H1 (cell line): Measurements from ENCODE around the gene PCED1B. TPM values are rescaled to one million over a fixed set of nuclear protein-coding genes. Genes with fewer than 3 reads are reported as not detected.

Source experiments
- CTCF ChIA-PET: fragments of 300-600 bp; sonication (Branson Sonifier 250); formaldehyde crosslinking; loops from one replicate; lab custom pipeline; 2021; ENCODE audit not compliant: partially characterized antibody; lab: Charles Lee
- POLR2A ChIA-PET: fragments of 300-600 bp; sonication (Branson Sonifier 250); formaldehyde crosslinking; loops from one replicate; lab custom pipeline; 2021; ENCODE audit warnings: inconsistent platforms; ENCODE audit not compliant: partially characterized antibody; lab: Charles Lee
- DNase-seq, 2 experiments: peaks; one replicate each; pipeline versions ENCODE4 v3.0.0 to v3.0.0-alpha.2; 2010 to 2022; ENCODE audit warnings: low spot score in 2 of 2, low read depth in 1 of 2, mixed read lengths in 1 of 2
- FAIRE-seq: peaks from 2 replicates; lab custom pipeline; 2011; peaks lifted over from hg19 to GRCh38; lab: Jason Lieb, UNC
- H2AFZ ChIP-seq: 2 replicates; pipeline ENCODE4 v1.8.1; 2012; ENCODE audit warnings: low read length, inconsistent platforms
- H2AK5ac ChIP-seq: 2 replicates; pipeline ENCODE4 v1.6.1; 2013; ENCODE audit warnings: low read depth, low read length
- H2BK120ac ChIP-seq: replicated peaks from 2 replicates; pipeline ENCODE3; 2013; ENCODE audit warnings: low read depth, low read length, inconsistent platforms
- H2BK12ac ChIP-seq: 2 replicates; pipeline ENCODE4 v1.6.1; 2013; ENCODE audit warnings: low read depth, low read length
- H2BK15ac ChIP-seq: 2 replicates; pipeline ENCODE4 v1.6.1; 2013; ENCODE audit warnings: low read length
- H2BK20ac ChIP-seq: 2 replicates; pipeline ENCODE4 v1.6.1; 2013; ENCODE audit warnings: low read length
- H2BK5ac ChIP-seq: 2 replicates; pipeline ENCODE4 v1.6.1; 2013; ENCODE audit warnings: low read depth, low read length
- H3K14ac ChIP-seq: 2 replicates; pipeline ENCODE4 v1.6.1; 2013; ENCODE audit warnings: inconsistent platforms; ENCODE audit not compliant: insufficient read length
- H3K18ac ChIP-seq: 2 replicates; pipeline ENCODE4 v1.6.1; 2013; ENCODE audit warnings: low read length; ENCODE audit errors: extremely low read depth
- H3K23ac ChIP-seq: 2 replicates; pipeline ENCODE4 v1.6.1; 2013; ENCODE audit warnings: inconsistent platforms; ENCODE audit not compliant: insufficient read length
- H3K23me2 ChIP-seq: 2 replicates; pipeline ENCODE4 v1.6.1; 2013; ENCODE audit warnings: low read depth, low read length
- H3K27ac ChIP-seq: 2 replicates; pipeline ENCODE4 v1.6.1; 2011; ENCODE audit warnings: low read depth, low read length, inconsistent platforms
- H3K27me3 ChIP-seq, 4 experiments: replicated peaks in 1 of 4; 1 replicate in 1 of 4; 2 replicates in 3 of 4; pipeline versions ENCODE4 v1.6.1 to v1.8.1; 2011 to 2013; ENCODE audit warnings: low read length in 3 of 4, mild to moderate bottlenecking in 3 of 4, inconsistent platforms in 2 of 4, mixed read lengths in 2 of 4, moderate library complexity in 1 of 4; ENCODE audit not compliant: control insufficient read depth in 3 of 4, insufficient read depth in 3 of 4; ENCODE audit errors: extremely low read depth in 1 of 4
- H3K36me3 ChIP-seq, 4 experiments: 2 replicates each; pipeline versions ENCODE4 v1.6.1 to v1.8.1; 2011 to 2013; ENCODE audit warnings: mild to moderate bottlenecking in 4 of 4, low read length in 3 of 4, moderate library complexity in 2 of 4, control low read depth in 1 of 4, inconsistent platforms in 1 of 4; ENCODE audit not compliant: insufficient read depth in 4 of 4, control insufficient read depth in 2 of 4
- H3K4ac ChIP-seq: replicated peaks from 2 replicates; pipeline ENCODE3; 2013; ENCODE audit warnings: low read length, low read depth, mixed read lengths, inconsistent platforms; ENCODE audit not compliant: insufficient read length
- H3K4me1 ChIP-seq, 4 experiments: replicated peaks in 1 of 4; 1 replicate in 1 of 4; 2 replicates in 3 of 4; pipeline versions ENCODE4 v1.6.1 to v1.8.1; 2011 to 2013; ENCODE audit warnings: low read length in 3 of 4, inconsistent platforms in 2 of 4, mixed read lengths in 1 of 4; ENCODE audit not compliant: insufficient read depth in 4 of 4, control insufficient read depth in 3 of 4
- H3K4me2 ChIP-seq, 2 experiments: 2 replicates each; pipeline versions ENCODE4 v1.6.1 to v1.8.1; 2011 to 2013; ENCODE audit warnings: low read depth in 2 of 2, low read length in 2 of 2, control low read depth in 1 of 2, inconsistent platforms in 1 of 2, mild to moderate bottlenecking in 1 of 2; ENCODE audit not compliant: insufficient read depth in 1 of 2
- H3K4me3 ChIP-seq, 4 experiments: fragments of 200-600, 300-600 bp in 1 of 4; sonication (generic), shearing (Covaris generic), sonication (Bioruptor Twin) in 1 of 4; 2 replicates each; pipeline versions ENCODE4 v1.5.1 to v1.8.1; 2011 to 2016; ENCODE audit warnings: low read length in 4 of 4, low read depth in 3 of 4, control low read depth in 2 of 4, inconsistent platforms in 2 of 4, mild to moderate bottlenecking in 2 of 4, mixed read lengths in 1 of 4, moderate library complexity in 1 of 4; ENCODE audit not compliant: insufficient read depth in 2 of 4; ENCODE audit errors: extremely low read depth in 1 of 4
- H3K56ac ChIP-seq: replicated peaks from 2 replicates; pipeline ENCODE3; 2013; ENCODE audit warnings: low read depth, mild to moderate bottlenecking, mixed read lengths, low read length, inconsistent platforms; ENCODE audit not compliant: insufficient read length
- H3K79me1 ChIP-seq: 2 replicates; pipeline ENCODE4 v1.6.1; 2013; ENCODE audit warnings: low read depth, low read length, control low read depth
- H3K79me2 ChIP-seq, 2 experiments: 2 replicates each; pipeline versions ENCODE4 v1.6.1 to v1.8.1; 2012 to 2013; ENCODE audit warnings: low read length in 2 of 2, mild to moderate bottlenecking in 2 of 2, inconsistent platforms in 1 of 2; ENCODE audit not compliant: insufficient read depth in 2 of 2, control insufficient read depth in 1 of 2
- H3K9ac ChIP-seq, 4 experiments: replicated peaks in 1 of 4; 1 replicate in 1 of 4; 2 replicates in 3 of 4; pipeline versions ENCODE4 v1.6.1 to v1.8.1; 2011 to 2013; ENCODE audit warnings: low read depth in 3 of 4, low read length in 3 of 4, control low read depth in 2 of 4, mild to moderate bottlenecking in 2 of 4, moderate library complexity in 2 of 4, inconsistent platforms in 1 of 4; ENCODE audit errors: extremely low read depth in 1 of 4
- H3K9me3 ChIP-seq, 2 experiments: 2 replicates each; pipeline versions ENCODE4 v1.6.1 to v1.8.1; 2012 to 2013; ENCODE audit warnings: mild to moderate bottlenecking in 2 of 2, moderate library complexity in 2 of 2, control low read depth in 1 of 2, inconsistent platforms in 1 of 2, low read depth in 1 of 2, low read length in 1 of 2, mixed read lengths in 1 of 2; ENCODE audit not compliant: insufficient read depth in 2 of 2
- H4K20me1 ChIP-seq, 2 experiments: replicated peaks in 1 of 2; 2 replicates each; pipeline versions ENCODE3 to v1.8.1; 2011 to 2013; ENCODE audit warnings: inconsistent platforms in 2 of 2, low read length in 2 of 2, mild to moderate bottlenecking in 1 of 2; ENCODE audit not compliant: insufficient read depth in 2 of 2, control insufficient read depth in 1 of 2
- H4K5ac ChIP-seq: 2 replicates; pipeline ENCODE4 v1.6.1; 2013; ENCODE audit warnings: low read length, low read depth, mixed read lengths, inconsistent platforms; ENCODE audit not compliant: insufficient read length
- H4K8ac ChIP-seq: 2 replicates; pipeline ENCODE4 v1.8.0; 2013; ENCODE audit warnings: mild to moderate bottlenecking, moderate library complexity, low read length, inconsistent platforms; ENCODE audit not compliant: insufficient read depth; ENCODE audit errors: extremely low read depth
- H4K91ac ChIP-seq: replicated peaks from 2 replicates; pipeline ENCODE3; 2013; ENCODE audit warnings: low read length, mixed read lengths, inconsistent platforms; ENCODE audit not compliant: insufficient read length
- CHD1 ChIP-seq: IDR thresholded peaks from 2 replicates; pipeline ENCODE4 v1.6.1; 2012; ENCODE audit warnings: low read depth, low read length, improper control_type of control experiment
- EP300 ChIP-seq, 2 experiments: IDR thresholded peaks; 1 replicate in 1 of 2; 2 replicates in 1 of 2; pipeline ENCODE4 v1.6.1; 2011 to 2012; ENCODE audit warnings: low read depth in 2 of 2, low read length in 2 of 2, mild to moderate bottlenecking in 2 of 2, borderline replicate concordance in 1 of 2, inconsistent platforms in 1 of 2, moderate library complexity in 1 of 2
- WGBS, 2 experiments: shearing (Covaris generic) in 1 of 2; methylation state at CpG; one replicate each; pipeline versions ENCODE4 v1.1.6 to v1.1.7; 2013 to 2015; ENCODE audit warnings: low lambda C conversion rate in 2 of 2, mixed read lengths in 2 of 2, inconsistent platforms in 1 of 2, low coverage in 1 of 2, missing lambda C conversion rate in 1 of 2; ENCODE audit not compliant: insufficient replicate concordance in 2 of 2, insufficient coverage in 1 of 2, insufficient read length in 1 of 2; ENCODE audit errors: extremely low coverage in 1 of 2, missing lambda C conversion rate in 1 of 2; 5-methylcytosine and 5-hydroxymethylcytosine counted together
- polyA plus RNA-seq, 7 experiments: library from polyadenylated mRNA; depleted of rRNA in 3 of 7; stranded (reverse) in 5 of 7; unstranded in 2 of 7; fragments of >200 nt in 5 of 7; fragments of 200-250 nt in 2 of 7; gene quantifications; 1 replicate in 5 of 7; 2 replicates in 1 of 7; 4 replicates in 1 of 7; pipeline versions ENCODE4 v1.2.1 to v1.2.3, GENCODE V29; 2011 to 2013; ENCODE audit warnings: missing spikeins in 2 of 7, mixed read lengths in 2 of 7
- total RNA-seq: library from RNA; stranded (reverse); fragmentation: NEBNext Ultra II Directional; extraction: Animal tissue kit (Norgen Biotek cat#: 25700); gene quantifications from 2 replicates; pipeline ENCODE4 v1.2.1, GENCODE V29; 2021

PCED1B gene
- total and polyA plus RNA-seq, 2 of the 8 experiments (the other 6 are each of a cell fraction or from before 2014, with no cell fraction given): 4.7 to 5.4 TPM

- H3K4me3 ChIP-seq: no peak overlapping the region
- no peak overlapping the region for H4K8ac ChIP-seq
- CTCF ChIA-PET: no interaction called here
- H4K5ac ChIP-seq: no peak overlapping the region
- no peak overlapping the region for H3K4ac ChIP-seq
- no peaks in the 10 kb centered on the region for H3K23me2 ChIP-seq
- H2BK120ac ChIP-seq: no peak overlapping the region
- H3K14ac ChIP-seq: no peak overlapping the region
- H3K4me1 ChIP-seq: no peaks in the 10 kb centered on the region
- H3K36me3 ChIP-seq: no peaks in the 10 kb centered on the region
- no peak overlapping the region for H3K4me2 ChIP-seq
- no peak overlapping the region for H2BK12ac ChIP-seq
- no peaks in the 10 kb centered on the region for H3K79me1 ChIP-seq
- POLR2A ChIA-PET: no interaction called here
- H2BK20ac ChIP-seq: no peak overlapping the region
- H3K18ac ChIP-seq: no peak overlapping the region
- no peak overlapping the region for H3K9ac ChIP-seq
- H3K56ac ChIP-seq: no peak overlapping the region
- 89% methylated on average over 2 of the region's 2 CpGs; no CpG with 5 or more reads in 1 of the 2 experiments for WGBS, 2 experiments
- no peak overlapping the region for H2BK5ac ChIP-seq
- DNase-seq (no peak), FAIRE-seq (no peak)
- H3K27ac ChIP-seq: no peak overlapping the region
- H3K27me3 ChIP-seq: no peaks in the 10 kb centered on the region
- no peaks in the 10 kb centered on the region for H3K9me3 ChIP-seq
- no peak overlapping the region; the same call in 1 of the 2 replicates for H2AK5ac ChIP-seq
- H2AFZ ChIP-seq: no peak overlapping the region
- H4K91ac ChIP-seq: no peak overlapping the region
- TF ChIP-seq CHD1 (no peak), EP300 (IDR thresholded peaks at IDR 0.05; ENCODE audit: borderline replicate concordance in 1 of 2, low read depth in 2 of 2, low read length in 2 of 2) (no peak)
- H3K23ac ChIP-seq: no peak overlapping the region
- H3K79me2 ChIP-seq: no peaks in the 10 kb centered on the region
- no peaks in the 10 kb centered on the region for H4K20me1 ChIP-seq
- no peak overlapping the region for H2BK15ac ChIP-seq
These were observed 195.3 kb downstream of the PCED1B start for GRCh38 chr12:47274760-47275159.
